Stomach (tissue), 4 donors: Measurements from ENCODE around the gene EXPH5.

Experiments
- EP300 ChIP-seq: sonication (generic); formaldehyde crosslinking; IDR thresholded peaks from one replicate; pipeline ENCODE4 v1.6.1; 2017; ENCODE audit warnings: antibody characterized with exemption
- POLR2A ChIP-seq, 4 donors: fragments of 450-650 bp; IDR thresholded peaks; one replicate each; pipeline ENCODE4 v1.6.1; 2016; ENCODE audit warnings: antibody characterized with exemption in 4 of 4, control low read depth in 2 of 4, mild to moderate bottlenecking in 1 of 4, moderate library complexity in 1 of 4
- POLR2AphosphoS5 ChIP-seq, 3 donors: sonication (generic); formaldehyde crosslinking; IDR thresholded peaks; one replicate each; pipeline ENCODE4 v1.6.1; 2016; ENCODE audit warnings: antibody characterized with exemption in 3 of 3

- TF ChIP-seq POLR2A (IDR thresholded peaks at IDR 0.05): no peak
- TF ChIP-seq EP300: no peak
- TF ChIP-seq POLR2AphosphoS5 (IDR thresholded peaks at IDR 0.05): no peak
Measured at GRCh38 chr11:108568195-108568858, 25.2 kb downstream of the EXPH5 start.
